ENCODE data around the gene MEAF6.

- TF ChIP-seq CTCF (IDR thresholded peaks at IDR 0.05) (no peak), POLR2AphosphoS5 (IDR thresholded peaks at IDR 0.05) (peak in 1 of 2 donors; percentile 11), POLR2A (IDR thresholded peaks at IDR 0.05) (no peak), EP300 (IDR thresholded peaks at IDR 0.05) (no peak)
These were observed 52.7 kb downstream of the MEAF6 start for GRCh38 chr1:37461698-37462436.

All from upper lobe of left lung (tissue), 4 donors.